Astrocyte of the spinal cord (primary cell): ENCODE results near the gene GABRE.

Experiments used
- DNase-seq: peaks from one replicate; pipeline ENCODE4 v3.0.0; 2011; ENCODE audit warnings: low read depth, low spot score
- H3K4me3 ChIP-seq: 2 replicates; pipeline ENCODE4 v1.5.1; 2011; ENCODE audit warnings: low read depth, mild to moderate bottlenecking, low read length, moderate library complexity
- CTCF ChIP-seq: IDR thresholded peaks from 2 replicates; pipeline ENCODE4 v1.5.1; 2012; ENCODE audit warnings: low read depth, mild to moderate bottlenecking, low read length, inconsistent platforms
- in situ Hi-C: cut with HindIII; loops from 2 replicates; pipeline ENCODE4 v1.10.0; 2017; ENCODE audit warnings: low sequenced_read_pairs

Gene GABRE

DNA sequence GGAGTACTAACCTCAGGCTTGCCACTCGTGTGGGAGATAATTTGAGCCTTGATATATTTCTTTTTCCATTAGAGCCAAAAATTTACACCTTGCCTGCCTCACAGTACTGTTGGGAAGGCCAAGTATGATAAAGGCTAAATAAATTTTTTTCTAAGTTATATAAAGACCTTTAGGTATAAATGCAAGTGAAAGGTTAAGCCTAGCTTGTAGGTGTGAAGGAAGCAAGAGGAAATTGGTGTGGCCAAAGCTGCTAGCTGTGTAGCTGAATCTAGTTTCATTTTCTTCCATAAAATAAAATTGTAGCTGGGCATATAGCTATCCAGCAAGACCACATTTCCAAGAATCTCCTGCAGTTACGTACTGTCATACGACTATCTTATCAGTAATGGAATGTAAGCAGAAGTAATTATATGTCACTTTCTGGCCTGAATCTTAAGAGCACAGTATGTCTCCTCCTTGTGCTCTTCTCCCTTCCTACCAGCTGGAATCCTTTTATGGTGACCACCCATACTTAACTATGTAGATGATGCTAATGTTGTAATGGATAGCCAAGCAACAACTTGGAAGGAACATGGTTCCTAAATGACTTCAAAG, 14.3 kb upstream of the GABRE start:
- DNase-seq = no peak
- no peak for TF ChIP-seq CTCF
- in situ Hi-C loops = no loop called here
- no peak overlapping the region for H3K4me3 ChIP-seq

GRCh38 chrX:151987108-151987507, 12.6 kb upstream of the GABRE start:
- in situ Hi-C loops = no loop called here
- DNase-seq = no peak
- no peak overlapping the region for H3K4me3 ChIP-seq
- TF ChIP-seq CTCF = no peak

DNA sequence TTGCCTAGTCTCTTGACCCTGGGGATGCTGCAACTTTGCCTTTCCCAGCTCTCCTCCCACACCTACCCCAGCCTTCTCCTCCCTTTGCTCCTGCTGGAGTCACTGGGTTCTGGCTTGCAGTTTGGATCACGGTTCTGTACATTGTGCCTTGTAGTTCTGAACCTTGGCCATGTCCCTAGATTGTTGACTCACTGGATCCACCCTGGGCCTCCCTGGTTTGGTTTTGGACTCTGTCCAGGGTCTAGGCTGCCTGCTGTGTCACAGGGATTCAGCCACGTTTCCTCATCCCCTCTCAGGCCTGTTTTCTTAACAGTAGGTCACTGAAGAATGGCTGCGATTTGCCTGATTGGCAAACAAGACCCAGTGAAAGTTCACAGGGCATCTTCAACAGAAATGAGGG, 11.5 kb upstream of the GABRE start:
- no peak for TF ChIP-seq CTCF
- in situ Hi-C loops = no loop called here
- peak; percentile 58 for DNase-seq
- no peak overlapping the region for H3K4me3 ChIP-seq

DNA sequence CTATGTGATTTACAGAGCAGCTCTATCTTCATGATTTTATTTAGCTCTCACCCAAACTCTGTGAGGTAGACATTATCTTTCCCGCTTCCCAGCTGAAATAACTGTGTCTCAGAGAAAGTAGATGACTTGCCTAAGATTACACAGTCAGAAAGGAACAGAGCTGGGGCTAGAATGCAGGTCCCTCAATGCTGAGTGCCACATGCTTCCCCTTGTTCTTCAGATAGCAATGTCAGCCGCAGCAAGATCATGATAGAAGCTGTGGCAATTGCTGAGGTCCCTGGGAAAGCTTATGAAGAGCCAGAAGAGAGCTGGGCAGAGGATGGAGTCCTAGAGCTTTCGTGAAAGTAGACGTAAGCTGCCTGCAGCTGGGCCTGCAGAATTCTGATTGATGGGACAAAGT, 11.1 kb upstream of the GABRE start:
- in situ Hi-C loops = no loop called here
- TF ChIP-seq CTCF = no peak
- no peak overlapping the region for H3K4me3 ChIP-seq

GRCh38 chrX:151984902-151985301, 10.4 kb upstream of the GABRE start:
- DNase-seq = no peak
- no peak overlapping the region for H3K4me3 ChIP-seq
- in situ Hi-C loops = no loop called here
- no peak for TF ChIP-seq CTCF

More for the DNA sequence above, 11.1 kb upstream of the GABRE start:
- DNase-seq = no peak

DNA sequence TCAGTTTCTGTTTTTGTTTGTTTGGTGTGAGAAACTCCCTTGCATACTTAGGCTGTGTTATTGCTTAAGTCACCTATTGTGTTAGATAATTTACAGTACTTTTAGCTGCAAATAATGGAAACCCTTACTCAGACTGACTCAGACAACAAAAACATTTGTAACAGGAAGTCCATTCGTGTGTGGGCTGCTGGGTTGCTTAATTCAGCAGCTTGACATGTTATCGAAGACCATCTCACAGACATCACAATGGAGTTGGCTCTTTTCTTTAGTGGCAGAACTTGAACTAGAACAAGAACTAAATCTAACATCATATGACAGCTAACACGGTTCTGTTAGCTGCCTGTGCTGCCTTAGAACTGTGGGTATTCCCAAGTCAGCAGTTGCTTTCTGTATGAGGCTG, 9.9 kb upstream of the GABRE start:
- no peak overlapping the region for H3K4me3 ChIP-seq
- in situ Hi-C loops = no loop called here
- no peak for TF ChIP-seq CTCF
- DNase-seq = peak; percentile 82

DNA sequence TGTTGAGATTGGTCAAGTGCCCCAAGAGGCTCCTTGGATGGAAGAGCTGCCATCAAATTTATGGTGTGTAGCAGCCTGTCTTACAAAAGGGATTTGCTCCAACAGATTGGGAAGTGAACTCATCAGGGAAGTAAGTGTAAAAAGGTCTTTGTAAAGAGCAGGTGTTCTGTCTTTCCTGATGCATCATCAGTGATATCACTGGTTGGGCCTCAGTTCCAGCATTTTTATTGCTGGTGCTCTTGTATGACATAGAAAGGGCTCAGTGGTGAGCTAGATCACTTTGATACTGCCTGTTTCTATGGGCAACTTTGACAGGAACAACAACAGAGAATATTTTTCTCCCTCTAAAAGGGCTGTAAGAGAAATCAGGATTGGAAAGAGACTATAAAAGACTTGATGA, 8.7 kb upstream of the GABRE start:
- H3K4me3 ChIP-seq = no peak overlapping the region
- in situ Hi-C loops = no loop called here
- DNase-seq = no peak
- TF ChIP-seq CTCF = no peak
